ENCODE results near the gene GSK3A.

Gene GSK3A

GRCh38 chr19:42247640-42248199 lies 5.3 kb upstream of the GSK3A start:
- DNase-seq: no peak

GRCh38 chr19:42246922-42247639 lies 4.7 kb upstream of the GSK3A start:
- no peak for DNase-seq

DNA sequence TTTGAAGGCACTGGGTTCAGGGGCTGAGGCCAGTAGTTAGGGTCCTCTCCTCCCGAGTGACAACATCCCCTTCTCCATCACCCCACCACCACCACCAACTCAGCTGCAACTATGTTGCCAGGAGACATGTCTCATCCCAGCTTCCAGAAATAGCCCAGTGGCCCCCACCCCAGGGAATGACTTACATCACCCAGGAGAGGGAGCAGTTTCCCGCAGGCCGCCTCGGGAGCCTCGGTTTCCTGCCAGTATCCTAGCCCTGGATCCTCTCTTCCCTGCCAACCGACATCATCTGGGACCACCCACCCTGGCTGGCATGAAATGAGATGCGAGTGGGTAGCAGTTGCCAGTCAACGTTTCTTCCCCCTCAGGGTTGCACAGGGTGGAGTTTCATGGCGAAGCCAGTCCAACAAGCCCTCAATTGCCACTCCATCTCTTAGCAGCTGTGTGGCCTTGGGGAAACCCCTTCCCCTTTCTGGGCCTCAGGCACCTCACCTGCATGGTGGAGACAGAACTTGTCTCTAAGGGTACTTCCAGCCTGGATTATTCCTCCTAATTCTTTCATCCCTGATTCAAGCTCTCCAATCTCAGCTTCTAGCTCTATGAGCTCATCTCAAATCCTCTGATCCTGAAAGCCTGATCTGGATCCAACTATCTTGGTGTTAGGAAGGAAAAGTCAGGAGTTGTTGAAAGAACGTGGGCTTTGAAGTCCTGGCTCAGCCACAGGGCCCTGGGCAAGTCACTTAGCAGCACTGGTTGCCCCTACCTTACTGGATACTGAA lies 3.9 kb upstream of the GSK3A start:
- DNase-seq: no peak

GRCh38 chr19:42245231-42245630 lies 2.8 kb upstream of the GSK3A start:
- no peak for DNase-seq

GRCh38 chr19:42244347-42245220 lies 2.2 kb upstream of the GSK3A start:
- peak; percentile 84 for DNase-seq

- no peak for DNase-seq
Observed at GRCh38 chr19:42242069-42242511, 312 bp downstream of the GSK3A start.

DNA sequence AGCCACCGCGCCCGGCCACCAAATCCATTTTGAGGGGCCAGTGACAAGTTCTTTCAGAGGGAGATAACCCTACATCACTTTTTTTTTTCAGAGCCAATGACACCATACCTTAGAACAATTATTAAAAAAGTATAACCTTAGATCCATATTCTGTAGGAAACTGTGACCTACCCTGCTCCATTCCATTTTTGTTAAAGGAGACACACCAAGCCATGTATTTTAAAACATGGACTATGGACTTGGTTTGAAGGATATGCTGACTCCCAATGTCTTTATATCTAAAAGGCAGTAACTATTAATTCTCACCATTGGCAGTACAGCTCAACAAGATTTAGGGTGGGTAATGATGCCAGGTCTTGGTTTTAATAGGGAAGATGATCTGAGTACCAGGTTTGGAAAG lies 1.1 kb downstream of the GSK3A start:
- DNase-seq: no peak

DNA sequence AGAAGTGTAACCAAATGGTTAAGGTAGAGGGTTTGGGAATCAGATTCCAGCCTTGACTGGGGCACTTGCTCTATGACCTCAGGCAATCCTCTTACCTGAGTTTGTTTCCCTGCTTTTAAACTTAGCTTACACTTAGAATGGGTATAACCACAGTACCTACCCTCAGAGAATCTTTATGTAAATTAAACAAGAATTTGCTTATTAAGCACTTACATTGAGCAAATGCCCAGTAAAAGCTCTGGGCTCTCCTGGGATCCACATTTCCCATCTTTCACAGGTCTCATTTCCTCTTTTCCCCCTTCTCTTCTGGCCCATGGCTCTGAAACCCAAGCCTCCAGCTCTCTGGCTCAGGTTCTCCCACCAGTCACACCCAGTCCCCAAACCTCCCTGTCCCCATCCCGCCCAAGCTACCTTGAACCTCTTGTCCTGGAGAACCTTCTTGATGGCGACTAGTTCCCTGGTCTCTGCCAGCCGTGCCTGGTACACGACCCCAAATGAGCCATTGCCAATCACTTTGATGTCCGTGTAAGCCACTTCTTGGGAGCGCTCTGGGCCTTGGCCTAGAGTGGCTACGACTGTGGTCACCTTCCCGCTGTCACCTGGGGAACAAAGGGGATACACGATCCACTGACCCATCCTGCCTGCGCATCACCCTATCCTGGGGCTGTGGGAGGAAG lies 2.7 kb downstream of the GSK3A start:
- no peak for DNase-seq

DNA sequence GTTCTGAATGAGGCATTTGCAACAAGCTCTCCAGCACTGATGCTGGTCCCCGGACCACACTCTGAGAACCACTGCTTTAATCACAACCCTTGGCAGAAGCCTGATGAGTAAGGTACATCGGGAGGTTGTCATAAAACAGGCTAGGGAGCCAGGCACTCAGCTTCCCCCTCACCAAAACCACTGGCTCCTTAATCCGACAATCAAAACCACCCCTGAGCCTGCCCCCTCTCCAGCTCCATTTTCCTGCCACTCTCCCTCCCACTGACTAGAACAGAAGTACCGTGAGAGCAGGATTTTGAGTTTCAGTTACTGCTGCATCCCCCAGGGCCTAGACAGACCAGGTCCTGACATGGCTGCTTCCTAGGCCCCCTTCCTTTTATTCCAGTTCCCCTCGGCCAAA lies 7.2 kb downstream of the GSK3A start:
- no peak for DNase-seq

GRCh38 chr19:42234364-42234763 lies 8.0 kb downstream of the GSK3A start:
- no peak for DNase-seq

DNA sequence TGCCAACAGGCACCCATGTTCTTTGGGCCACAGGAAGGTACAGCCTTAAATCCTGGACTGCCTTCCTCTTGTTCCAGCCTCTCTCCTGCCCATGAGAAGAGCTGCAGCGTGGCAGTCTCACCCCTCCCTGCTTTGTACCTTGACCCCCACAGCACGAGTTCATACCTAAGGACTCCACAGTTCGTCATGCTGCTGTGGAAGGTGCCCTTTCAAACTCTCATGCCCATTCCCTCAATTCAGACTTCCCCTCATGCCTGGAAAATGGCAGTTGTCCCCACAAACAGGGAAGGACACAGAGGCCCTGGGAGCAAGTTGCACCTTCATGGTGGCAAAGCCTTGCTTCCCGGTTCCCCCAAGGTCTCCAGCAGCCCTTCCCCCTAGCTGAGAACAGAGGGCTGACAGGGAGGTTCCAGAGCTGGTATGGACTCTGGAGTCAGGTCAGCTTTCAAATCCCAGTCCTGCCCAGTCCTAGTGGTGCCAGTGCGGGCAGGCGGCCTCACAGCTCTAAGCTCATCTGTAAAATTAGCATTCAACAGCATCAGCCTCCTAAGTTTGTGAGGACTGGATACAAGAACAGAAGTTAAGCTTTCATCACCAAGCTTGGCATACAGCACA lies 8.6 kb downstream of the GSK3A start:
- no peak for DNase-seq

GRCh38 chr19:42233106-42233505 lies 9.3 kb downstream of the GSK3A start:
- DNase-seq: no peak

GRCh38 chr19:42232435-42232834 lies 10.0 kb downstream of the GSK3A start:
- no peak for DNase-seq

GRCh38 chr19:42230571-42230970 lies 11.8 kb downstream of the GSK3A start:
- no peak for DNase-seq

- DNase-seq: no peak
Observed at GRCh38 chr19:42229855-42230351, 12.5 kb downstream of the GSK3A start.

- no peak for DNase-seq
Observed at GRCh38 chr19:42229301-42229854, 13.0 kb downstream of the GSK3A start.

- DNase-seq: no peak
Observed at GRCh38 chr19:42228641-42229040, 13.8 kb downstream of the GSK3A start.

- no peak for DNase-seq
Observed at GRCh38 chr19:42226886-42227285, 15.5 kb downstream of the GSK3A start.

GRCh38 chr19:42225718-42226292 lies 16.6 kb downstream of the GSK3A start:
- no peak for DNase-seq

DNA sequence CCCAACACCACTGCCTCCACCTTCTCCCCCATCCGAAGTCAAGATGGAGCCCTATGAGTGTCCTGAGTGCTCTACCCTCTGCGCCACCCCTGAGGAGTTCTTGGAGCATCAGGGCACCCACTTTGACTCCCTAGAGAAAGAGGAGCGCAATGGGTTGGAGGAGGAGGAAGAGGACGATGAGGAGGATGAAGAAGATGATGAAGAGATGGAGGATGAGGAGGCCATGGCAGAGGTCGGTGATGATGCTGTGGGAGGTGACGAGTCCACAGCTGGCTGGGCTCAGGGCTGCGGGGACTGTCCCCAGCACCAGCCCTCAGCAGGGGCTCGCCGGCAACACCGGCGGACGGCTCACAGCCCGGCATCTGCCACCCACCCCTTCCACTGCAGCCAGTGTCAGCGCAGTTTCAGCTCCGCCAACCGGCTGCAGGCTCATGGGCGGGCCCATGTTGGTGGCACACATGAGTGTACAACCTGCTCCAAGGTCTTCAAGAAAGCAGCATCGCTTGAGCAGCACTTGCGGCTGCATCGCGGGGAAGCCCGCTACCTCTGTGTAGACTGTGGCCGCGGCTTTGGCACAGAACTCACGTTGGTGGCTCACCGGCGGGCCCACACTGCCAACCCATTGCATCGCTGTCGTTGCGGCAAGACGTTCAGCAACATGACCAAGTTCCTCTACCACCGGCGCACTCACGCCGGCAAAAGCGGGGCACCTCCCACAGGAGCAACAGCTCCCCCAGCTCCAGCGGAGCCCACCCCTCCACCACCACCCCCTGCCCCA lies 17.3 kb downstream of the GSK3A start:
- DNase-seq: no peak
